Astrocyte of the hippocampus (primary cell): ENCODE measurements around the gene RASGRP2.

ENCODE experiments used
- DNase-seq: peaks from one replicate; pipeline ENCODE4 v3.0.0; 2011; ENCODE audit warnings: low read depth, low spot score

Gene RASGRP2

GRCh38 chr11:64743591-64744543 is at the start of gene RASGRP2:
Gene RASGRP2 (minus strand): TSS chr11:64744142. CDS start chr11:64742866, 1,276 bp downstream.
- DNase-seq, result peak; percentile 49

- no peak for DNase-seq
Measured at GRCh38 chr11:64792482-64792881, 48.5 kb upstream of the RASGRP2 start.

- DNase-seq, result no peak
Measured at GRCh38 chr11:64791781-64792291, 47.9 kb upstream of the RASGRP2 start.

DNA sequence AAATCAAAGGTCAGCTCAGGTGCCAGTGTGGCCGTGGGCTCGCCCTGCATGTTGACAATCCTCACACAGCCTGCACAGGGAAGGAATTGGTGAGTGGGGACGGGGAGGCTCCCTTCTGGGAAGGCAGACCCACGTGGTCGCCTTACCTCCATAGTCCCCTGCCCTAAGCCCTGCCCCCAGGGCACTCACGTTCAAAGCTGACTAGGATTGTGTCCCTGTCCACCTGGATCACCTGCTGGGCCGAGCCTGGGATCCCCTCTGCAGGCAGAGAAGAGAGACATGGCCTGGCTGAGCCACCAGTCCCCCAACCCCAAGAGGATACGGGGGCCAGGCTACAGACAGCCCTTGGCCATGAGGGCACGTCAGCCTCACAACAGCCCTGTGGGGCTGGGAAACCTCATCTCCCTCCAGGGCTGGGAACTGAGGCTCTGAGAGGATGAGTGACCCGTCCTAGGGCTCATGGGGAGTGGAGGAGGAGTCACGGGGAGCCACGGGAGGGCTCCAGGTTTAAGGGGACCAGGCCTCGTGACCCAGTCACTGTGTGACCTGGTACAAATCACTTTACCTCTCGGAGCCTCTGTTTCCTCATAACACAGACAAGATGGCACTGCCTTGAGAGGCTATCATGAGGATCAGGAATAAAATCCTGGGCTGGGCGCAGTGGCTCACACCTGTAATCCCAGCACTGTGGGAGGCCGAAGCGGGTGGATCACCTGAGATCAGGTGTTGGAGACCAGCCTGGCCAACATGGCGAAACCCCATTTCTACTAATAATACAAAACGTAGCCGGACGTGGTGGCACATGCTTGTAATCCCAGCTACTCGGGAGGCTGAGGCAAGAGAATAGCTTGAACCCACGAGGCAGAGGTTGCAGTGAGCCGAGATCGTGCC is 46.5 kb upstream of the RASGRP2 start:
- no peak for DNase-seq

DNA sequence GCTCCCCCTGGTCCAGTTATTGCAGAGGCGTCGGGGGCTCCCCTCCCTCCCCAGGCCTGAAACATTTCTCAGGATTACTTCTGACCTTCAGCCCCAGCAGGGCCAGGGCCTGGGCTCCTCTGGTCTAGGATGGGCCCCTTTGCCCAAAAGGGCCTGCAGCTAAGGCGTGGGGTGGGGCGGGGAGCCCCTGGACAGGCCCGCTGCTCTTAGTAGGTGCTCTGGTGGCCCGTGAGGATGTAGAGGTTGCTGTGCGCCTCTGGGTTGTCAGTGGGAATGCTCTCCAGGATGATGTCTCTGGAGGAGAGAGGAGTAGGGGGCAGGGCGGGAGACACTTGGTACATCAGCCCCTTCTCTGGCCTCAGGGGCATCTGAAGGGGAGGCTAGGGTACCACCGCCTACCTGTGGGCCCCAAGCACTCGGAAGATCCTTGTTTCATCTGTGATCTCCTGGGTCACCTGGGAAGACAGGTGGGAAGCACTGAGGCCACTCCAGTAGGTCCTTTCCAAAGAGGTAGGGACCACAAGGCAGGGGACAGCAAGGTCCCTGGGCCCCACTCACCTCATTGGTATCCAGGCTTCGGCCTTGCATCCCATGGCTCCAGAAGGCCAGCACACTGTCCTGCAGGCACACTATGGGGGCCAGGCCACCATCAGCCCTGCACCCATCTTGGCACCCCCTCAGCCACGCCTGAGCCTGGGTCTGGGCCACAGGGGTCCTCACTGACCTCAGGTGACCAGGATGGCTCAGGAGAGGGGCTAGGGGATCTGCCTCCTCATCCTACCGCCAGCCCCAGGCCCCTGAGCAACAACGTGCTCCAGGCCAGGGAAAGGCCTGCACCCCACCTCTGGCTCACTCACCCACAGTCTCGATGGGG is 45.6 kb upstream of the RASGRP2 start:
- no peak for DNase-seq

DNA sequence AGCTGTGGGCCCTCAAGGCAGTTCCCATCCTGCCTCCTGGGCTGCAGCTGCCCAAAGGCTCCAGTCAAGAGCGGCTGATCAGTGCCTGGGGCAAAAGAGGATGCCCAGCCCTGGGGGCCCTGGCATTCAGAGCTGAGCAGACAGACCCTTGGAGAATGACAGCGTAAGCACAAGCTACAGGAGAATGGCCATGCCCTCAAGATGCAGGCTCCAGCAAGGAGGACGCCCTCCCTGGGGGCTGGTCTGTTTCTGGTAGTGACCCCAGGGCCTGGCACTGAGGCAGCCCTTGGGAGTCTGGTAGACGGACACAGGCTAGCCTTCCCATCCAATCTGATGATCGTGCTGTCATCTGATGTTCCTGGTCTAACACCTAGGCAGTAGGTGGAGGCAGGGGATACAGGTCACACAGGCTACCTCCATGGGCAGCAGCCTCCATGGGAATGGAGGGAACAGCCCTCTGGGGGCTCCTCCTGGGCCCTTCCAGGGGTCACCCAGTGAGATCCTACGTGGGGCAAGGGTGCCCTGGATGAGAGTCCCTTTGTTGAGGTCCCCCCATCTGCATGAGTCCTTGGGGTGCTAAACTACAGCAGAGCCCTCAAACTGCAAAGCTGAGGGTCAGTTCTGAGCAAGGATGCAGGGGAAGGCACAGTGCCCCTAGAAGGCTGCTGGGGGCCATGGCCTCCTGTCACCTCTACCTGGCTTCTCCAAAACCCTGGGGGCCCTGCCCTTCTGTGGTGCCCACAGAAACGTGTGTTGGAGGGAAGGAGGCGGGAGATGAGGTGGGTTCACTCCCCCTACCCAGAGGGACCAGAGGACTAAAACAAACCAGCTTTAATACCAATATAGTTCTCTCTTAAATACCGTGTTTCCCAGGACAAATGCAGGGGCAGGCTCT is 44.6 kb upstream of the RASGRP2 start:
- DNase-seq, result no peak

GRCh38 chr11:64787526-64788320 is 43.8 kb upstream of the RASGRP2 start:
- DNase-seq, result peak; percentile 66

DNA sequence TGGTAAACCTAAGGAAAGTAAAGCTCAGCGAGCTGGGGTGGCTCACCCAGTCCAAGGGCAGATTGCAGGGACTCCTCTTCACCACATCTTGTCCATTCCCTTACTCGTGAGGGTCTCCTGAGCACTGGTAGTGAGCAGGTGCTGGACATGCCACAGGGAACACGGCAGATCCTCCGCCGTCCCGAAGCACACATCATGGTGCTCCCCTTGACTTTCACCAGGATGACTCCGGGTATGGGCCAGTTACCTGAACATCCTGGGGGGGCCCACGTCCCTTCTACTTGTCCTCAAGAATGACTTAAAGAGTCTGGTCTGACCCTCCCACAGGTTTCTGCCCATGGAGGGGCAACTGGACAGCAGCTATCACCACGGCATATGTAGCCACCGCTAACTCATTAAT is 42.4 kb upstream of the RASGRP2 start:
- no peak for DNase-seq

GRCh38 chr11:64784813-64785581 is 41.1 kb upstream of the RASGRP2 start:
- DNase-seq, result no peak

DNA sequence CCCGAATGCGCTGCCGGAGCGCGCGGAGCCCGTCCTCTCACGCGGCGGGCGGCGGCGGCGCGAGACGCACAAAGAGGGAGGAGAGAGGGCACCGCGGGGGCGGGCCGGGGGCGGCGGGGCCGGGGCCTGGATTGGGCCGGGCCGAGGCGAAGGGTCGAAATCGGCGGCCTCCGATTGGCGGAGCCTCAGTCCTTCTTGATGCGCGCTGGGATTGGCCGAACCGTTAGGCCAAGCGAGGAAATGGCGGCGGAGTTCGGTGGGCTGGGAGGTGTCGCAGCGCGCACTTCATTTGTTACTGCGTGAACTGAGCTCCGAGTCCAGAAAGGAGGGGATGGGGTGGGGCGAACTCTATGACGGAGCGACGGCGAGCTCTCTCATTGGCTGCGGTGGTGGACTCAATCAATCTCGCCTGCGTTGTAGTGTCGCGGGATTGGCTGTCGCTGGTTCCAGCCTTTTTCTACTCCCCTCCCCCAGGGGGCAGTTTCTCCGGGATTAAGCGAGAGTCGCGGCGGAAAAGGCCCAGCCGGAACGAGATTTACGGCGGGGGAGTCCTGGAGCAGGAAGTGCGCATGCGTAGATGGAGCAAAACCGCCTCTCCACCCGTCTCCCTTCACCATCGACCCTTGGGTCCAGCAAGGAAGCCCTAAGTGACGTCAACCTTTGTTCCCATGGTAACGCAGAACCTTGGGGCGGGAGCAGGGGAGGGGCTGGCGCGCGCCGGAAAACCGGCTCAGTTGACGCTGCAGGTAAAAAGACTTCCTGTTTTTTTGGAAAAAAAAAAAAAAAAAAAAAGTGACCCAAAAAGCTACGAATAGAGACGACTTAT is 34.7 kb upstream of the RASGRP2 start, which contains the start of gene SF1:
TSS of gene SF1 (minus strand) at position 70 of the 826 bp plus-strand sequence. CDS start 150 bp downstream, outside the sequence.
- DNase-seq, result peak; percentile 100

DNA sequence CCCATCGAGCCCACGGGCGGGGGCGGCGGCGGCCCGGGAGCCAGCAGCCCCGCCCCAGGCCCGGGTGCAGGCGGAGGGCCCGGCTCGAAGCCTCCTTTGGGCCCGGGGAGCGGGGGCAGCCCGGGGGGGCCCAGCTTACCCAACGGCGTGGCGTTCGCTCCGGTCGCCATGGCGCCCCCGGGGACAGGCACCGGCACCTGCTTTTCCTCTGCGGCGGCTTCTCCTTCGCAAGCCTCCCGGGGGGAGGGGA is 34.2 kb upstream of the RASGRP2 start:
- no peak for DNase-seq

GRCh38 chr11:64777449-64778222 is 33.7 kb upstream of the RASGRP2 start:
- peak; percentile 96 for DNase-seq

DNA sequence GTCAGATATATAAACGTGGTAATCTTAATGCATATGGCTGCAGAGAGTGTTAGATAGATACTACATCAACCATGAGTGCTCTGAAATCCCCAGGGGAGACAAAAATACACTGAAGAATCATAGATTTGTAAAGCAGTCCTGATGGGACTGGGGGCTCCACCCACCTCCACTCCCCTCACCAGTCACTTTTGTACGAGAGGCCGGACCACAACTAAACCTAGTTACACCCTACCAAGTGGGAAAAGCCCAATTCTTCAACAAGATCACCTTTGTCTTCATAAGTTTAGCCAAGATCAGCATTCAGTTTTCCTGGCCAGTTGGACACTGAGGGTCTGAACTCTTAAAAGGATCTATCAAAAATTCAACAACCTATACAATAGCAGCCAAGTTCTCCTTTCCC is 32.9 kb upstream of the RASGRP2 start:
- no peak for DNase-seq

DNA sequence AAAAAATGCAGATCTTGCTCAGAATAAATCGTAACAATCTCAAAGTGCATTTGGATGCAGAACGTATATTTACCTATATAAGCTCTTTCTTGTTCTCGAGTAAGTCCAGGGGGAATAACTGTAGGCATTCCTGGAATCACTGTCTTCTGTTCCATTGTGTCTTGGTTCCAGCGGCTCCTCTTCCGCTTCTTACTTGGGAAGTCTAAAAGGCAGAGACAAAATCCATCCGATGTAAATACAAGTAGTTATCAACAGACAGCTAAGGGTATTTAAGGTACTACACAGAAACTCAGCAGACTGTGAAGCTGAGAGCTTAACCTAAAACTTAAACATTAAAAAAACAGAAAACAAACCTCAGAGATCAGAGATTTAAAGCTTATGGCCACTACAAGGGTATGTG is 32.5 kb upstream of the RASGRP2 start:
- no peak for DNase-seq

GRCh38 chr11:64774144-64774543 is 30.2 kb upstream of the RASGRP2 start:
- no peak for DNase-seq

- no peak for DNase-seq
Measured at GRCh38 chr11:64772303-64773018, 28.5 kb upstream of the RASGRP2 start.
